HepG2 (cell line): ENCODE measurements around the gene DHH. TPM values are rescaled to one million over a fixed set of nuclear protein-coding genes. Genes with fewer than 3 reads are reported as not detected.

Experiments
- ASH2L ChIP-seq: fragments of 300-600, 200-600 bp; sonication (generic); IDR thresholded peaks from 2 replicates; pipeline ENCODE4 v1.7.0; 2017; ENCODE audit warnings: low read depth, mild to moderate bottlenecking, moderate library complexity, mixed read lengths, low read length; ENCODE audit not compliant: insufficient read length
- FOXK2 ChIP-seq: fragments of 450-650 bp; IDR thresholded peaks from 2 replicates; pipeline ENCODE4 v1.6.1; 2016
- GZF1 ChIP-seq: sonication (generic); formaldehyde crosslinking; IDR thresholded peaks from 2 replicates; pipeline ENCODE4 v1.5.1; 2020; ENCODE audit warnings: mild to moderate bottlenecking, missing genetic modification reagents
- MXD4 ChIP-seq: IDR thresholded peaks from 2 replicates; pipeline ENCODE4 v1.6.1; 2016; ENCODE audit warnings: mild to moderate bottlenecking, missing biosample characterization, missing genetic modification reagents
- SRSF4 ChIP-seq: fragments of 200-400 bp; formaldehyde crosslinking; IDR thresholded peaks from one replicate; pipeline ENCODE4 v1.6.1; 2018; ENCODE audit warnings: mild to moderate bottlenecking, low read depth, low read length, moderate library complexity; ENCODE audit not compliant: poor library complexity, severe bottlenecking
- ZFP1 ChIP-seq: IDR thresholded peaks from 2 replicates; pipeline ENCODE4 v1.6.1; 2016
- ZMYM4 ChIP-seq: sonication (generic); formaldehyde crosslinking; IDR thresholded peaks from 2 replicates; pipeline ENCODE4 v1.8.1; 2023; ENCODE audit warnings: mild to moderate bottlenecking, missing genetic modification reagents
- ZNF350 ChIP-seq: sonication (generic); formaldehyde crosslinking; IDR thresholded peaks from 2 replicates; pipeline ENCODE4 v1.4.0; 2020; ENCODE audit warnings: mild to moderate bottlenecking, low read depth, missing genetic modification reagents, borderline replicate concordance
- ZNF772 ChIP-seq: sonication (generic); formaldehyde crosslinking; IDR thresholded peaks from 2 replicates; pipeline ENCODE4 v1.5.0; 2020; ENCODE audit warnings: mild to moderate bottlenecking, missing genetic modification reagents
- polyA plus RNA-seq, 8 experiments: library from polyadenylated mRNA; depleted of rRNA in 3 of 8; stranded (reverse) in 7 of 8; unstranded in 1 of 8; fragments of >200 nt; fragmentation: Illumina TruSeq in 4 of 8; extraction: Trizol in 4 of 8; gene quantifications; 2 replicates each; pipeline versions ENCODE4 v1.2.1 to v1.2.3, GENCODE V29; 2011 to 2016; ENCODE audit warnings: low read depth in 4 of 8, missing spikeins in 1 of 8, mixed read lengths in 1 of 8; ENCODE audit not compliant: insufficient read depth in 1 of 8
- total RNA-seq, 5 experiments: library from RNA; depleted of rRNA; stranded (reverse); fragments of >200 nt; fragmentation: Illumina TruSeq; extraction: Trizol; gene quantifications; 2 replicates each; pipeline ENCODE4 v1.2.3, GENCODE V29; 2016; ENCODE audit warnings: low read depth in 1 of 5
- TF ChIP-seq, protein P1 (sequence below): sonication (generic); IDR thresholded peaks from 2 replicates; pipeline ENCODE4 v1.6.1; 2016; ENCODE audit warnings: low read depth, borderline replicate concordance
- TF ChIP-seq, protein P2 (sequence below): sonication (generic); formaldehyde crosslinking; IDR thresholded peaks from 2 replicates; pipeline ENCODE4 v1.9.0; 2021; ENCODE audit warnings: missing genetic modification reagents, borderline replicate concordance
- TF ChIP-seq, protein P3 (sequence below): sonication (generic); formaldehyde crosslinking; IDR thresholded peaks from 2 replicates; pipeline ENCODE4 v1.5.0; 2020; ENCODE audit warnings: missing genetic modification reagents
- TF ChIP-seq, protein P4 (sequence below): IDR thresholded peaks from 2 replicates; pipeline ENCODE4 v1.6.1; 2012; ENCODE audit warnings: inconsistent platforms
- TF ChIP-seq, protein P5 (sequence below): sonication (generic); formaldehyde crosslinking; IDR thresholded peaks from 2 replicates; pipeline ENCODE4 v1.5.0; 2020; ENCODE audit warnings: missing genetic modification reagents, mild to moderate bottlenecking, borderline replicate concordance
- TF ChIP-seq, protein P6 (sequence below): IDR thresholded peaks from 2 replicates; pipeline ENCODE4 v1.6.1; 2016; ENCODE audit warnings: mild to moderate bottlenecking

The DHH gene
- total and polyA plus RNA-seq, 2 of the 13 experiments (the other 11 are each of a cell fraction or from before 2014, with no cell fraction given): not detected

DNA sequence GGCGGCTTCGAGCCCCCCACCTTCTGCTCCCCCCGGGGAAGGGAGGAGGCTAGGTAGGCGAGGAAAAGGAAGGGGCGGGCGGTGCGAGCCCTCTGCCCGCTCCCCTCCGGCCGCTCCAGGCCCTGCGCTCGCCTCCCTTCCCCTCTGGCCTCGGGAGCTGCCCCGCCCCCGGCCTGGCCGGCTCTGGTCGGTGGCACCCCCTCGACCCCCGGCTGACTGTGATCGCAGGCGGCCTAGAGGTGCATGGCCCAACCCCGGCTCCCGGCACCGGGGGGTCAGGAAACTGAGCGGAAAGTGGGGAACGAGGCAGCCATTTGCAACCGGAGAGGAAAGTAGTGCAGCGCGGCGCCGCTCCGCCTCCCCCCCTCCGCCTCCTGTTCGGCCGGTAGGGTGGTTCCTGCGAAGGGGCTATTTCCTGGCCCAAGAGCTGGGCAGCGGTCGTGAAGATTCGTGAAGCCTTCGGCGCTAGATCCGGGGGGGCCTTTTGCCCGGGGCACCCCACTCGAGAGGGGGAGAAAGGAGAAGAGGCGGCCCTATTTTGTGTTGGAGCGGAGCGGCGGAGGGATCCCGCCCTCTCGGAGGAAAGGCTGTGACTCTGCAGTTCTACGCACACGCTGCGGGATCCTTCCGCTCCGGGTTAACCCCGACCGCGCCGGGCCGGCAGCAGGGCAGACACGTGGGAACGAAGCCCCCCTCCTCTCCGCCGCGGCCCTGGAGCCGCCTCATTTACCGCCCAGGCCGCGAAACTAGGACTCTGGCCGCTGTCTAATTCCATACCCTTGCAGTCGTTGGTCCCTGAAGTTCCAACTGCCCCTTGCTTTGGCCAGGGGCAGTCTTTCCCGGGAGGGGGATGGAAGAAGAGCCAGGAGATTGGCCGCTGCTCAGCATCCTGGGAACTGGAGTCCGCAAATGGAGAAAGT lies 34.1 kb downstream of the DHH start, which contains the start of gene KMT2D (continued):
- TF ChIP-seq ZFP1: no peak; the same call in 1 of the 2 replicates
- TF ChIP-seq, protein P1, sequence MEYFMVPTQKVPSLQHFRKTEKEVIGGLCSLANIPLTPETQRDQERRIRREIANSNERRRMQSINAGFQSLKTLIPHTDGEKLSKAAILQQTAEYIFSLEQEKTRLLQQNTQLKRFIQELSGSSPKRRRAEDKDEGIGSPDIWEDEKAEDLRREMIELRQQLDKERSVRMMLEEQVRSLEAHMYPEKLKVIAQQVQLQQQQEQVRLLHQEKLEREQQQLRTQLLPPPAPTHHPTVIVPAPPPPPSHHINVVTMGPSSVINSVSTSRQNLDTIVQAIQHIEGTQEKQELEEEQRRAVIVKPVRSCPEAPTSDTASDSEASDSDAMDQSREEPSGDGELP: peak; percentile 52
- TF ChIP-seq MXD4 (CRISPR knock-in tag): peak; percentile 93
- TF ChIP-seq, protein P2, sequence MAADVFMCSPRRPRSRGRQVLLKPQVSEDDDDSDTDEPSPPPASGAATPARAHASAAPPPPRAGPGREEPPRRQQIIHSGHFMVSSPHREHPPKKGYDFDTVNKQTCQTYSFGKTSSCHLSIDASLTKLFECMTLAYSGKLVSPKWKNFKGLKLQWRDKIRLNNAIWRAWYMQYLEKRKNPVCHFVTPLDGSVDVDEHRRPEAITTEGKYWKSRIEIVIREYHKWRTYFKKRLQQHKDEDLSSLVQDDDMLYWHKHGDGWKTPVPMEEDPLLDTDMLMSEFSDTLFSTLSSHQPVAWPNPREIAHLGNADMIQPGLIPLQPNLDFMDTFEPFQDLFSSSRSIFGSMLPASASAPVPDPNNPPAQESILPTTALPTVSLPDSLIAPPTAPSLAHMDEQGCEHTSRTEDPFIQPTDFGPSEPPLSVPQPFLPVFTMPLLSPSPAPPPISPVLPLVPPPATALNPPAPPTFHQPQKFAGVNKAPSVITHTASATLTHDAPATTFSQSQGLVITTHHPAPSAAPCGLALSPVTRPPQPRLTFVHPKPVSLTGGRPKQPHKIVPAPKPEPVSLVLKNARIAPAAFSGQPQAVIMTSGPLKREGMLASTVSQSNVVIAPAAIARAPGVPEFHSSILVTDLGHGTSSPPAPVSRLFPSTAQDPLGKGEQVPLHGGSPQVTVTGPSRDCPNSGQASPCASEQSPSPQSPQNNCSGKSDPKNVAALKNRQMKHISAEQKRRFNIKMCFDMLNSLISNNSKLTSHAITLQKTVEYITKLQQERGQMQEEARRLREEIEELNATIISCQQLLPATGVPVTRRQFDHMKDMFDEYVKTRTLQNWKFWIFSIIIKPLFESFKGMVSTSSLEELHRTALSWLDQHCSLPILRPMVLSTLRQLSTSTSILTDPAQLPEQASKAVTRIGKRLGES: no peak
- peak; percentile 79 for TF ChIP-seq ZMYM4 (CRISPR knock-in tag)
- TF ChIP-seq, protein P3, sequence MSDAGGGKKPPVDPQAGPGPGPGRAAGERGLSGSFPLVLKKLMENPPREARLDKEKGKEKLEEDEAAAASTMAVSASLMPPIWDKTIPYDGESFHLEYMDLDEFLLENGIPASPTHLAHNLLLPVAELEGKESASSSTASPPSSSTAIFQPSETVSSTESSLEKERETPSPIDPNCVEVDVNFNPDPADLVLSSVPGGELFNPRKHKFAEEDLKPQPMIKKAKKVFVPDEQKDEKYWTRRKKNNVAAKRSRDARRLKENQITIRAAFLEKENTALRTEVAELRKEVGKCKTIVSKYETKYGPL (CRISPR knock-in tag): no peak
- peak; percentile 98 for TF ChIP-seq ASH2L
- TF ChIP-seq ZNF772 (CRISPR knock-in tag): peak; percentile 94; the same call in 1 of the 2 replicates
- TF ChIP-seq, protein P4, sequence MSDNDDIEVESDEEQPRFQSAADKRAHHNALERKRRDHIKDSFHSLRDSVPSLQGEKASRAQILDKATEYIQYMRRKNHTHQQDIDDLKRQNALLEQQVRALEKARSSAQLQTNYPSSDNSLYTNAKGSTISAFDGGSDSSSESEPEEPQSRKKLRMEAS: peak; percentile 98
- TF ChIP-seq FOXK2: 0 out of 2 replicates have a peak, but pooled peaks have one; percentile 21
- TF ChIP-seq, protein P5, sequence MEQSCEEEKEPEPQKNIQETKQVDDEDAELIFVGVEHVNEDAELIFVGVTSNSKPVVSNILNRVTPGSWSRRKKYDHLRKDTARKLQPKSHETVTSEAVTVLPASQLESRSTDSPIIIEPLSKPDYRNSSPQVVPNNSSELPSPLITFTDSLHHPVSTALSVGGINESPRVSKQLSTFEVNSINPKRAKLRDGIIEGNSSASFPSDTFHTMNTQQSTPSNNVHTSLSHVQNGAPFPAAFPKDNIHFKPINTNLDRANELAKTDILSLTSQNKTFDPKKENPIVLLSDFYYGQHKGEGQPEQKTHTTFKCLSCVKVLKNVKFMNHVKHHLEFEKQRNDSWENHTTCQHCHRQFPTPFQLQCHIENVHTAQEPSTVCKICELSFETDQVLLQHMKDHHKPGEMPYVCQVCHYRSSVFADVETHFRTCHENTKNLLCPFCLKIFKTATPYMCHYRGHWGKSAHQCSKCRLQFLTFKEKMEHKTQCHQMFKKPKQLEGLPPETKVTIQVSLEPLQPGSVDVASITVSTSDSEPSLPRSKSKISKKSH (CRISPR knock-in tag): peak; percentile 60; the same call in 1 of the 2 replicates
- TF ChIP-seq SRSF4: no peak
- peak; percentile 91; the same call in 1 of the 2 replicates for TF ChIP-seq ZNF350
- TF ChIP-seq, protein P6, sequence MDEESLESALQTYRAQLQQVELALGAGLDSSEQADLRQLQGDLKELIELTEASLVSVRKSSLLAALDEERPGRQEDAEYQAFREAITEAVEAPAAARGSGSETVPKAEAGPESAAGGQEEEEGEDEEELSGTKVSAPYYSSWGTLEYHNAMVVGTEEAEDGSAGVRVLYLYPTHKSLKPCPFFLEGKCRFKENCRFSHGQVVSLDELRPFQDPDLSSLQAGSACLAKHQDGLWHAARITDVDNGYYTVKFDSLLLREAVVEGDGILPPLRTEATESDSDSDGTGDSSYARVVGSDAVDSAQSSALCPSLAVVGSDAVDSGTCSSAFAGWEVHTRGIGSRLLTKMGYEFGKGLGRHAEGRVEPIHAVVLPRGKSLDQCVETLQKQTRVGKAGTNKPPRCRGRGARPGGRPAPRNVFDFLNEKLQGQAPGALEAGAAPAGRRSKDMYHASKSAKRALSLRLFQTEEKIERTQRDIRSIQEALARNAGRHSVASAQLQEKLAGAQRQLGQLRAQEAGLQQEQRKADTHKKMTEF (CRISPR knock-in tag): peak; percentile 99
- TF ChIP-seq GZF1: peak; percentile 92
